Nephron (organoid): ENCODE results near the gene KRT3.
A peak's percentile ranks its signal among the peaks of the same experiment; 100 is the strongest.

Experiments used
- H3K27ac Mint-ChIP-seq, 3 experiments: 2 replicates each; pipeline ENCODE4 v1.8.0; 2020; ENCODE audit warnings: mixed read lengths in 3 of 3, mild to moderate bottlenecking in 2 of 3, moderate library complexity in 1 of 3
- H3K27me3 Mint-ChIP-seq: 2 replicates; pipeline ENCODE4 v1.8.0; 2021; ENCODE audit warnings: low read depth, mild to moderate bottlenecking, moderate library complexity, mixed read lengths
- H3K36me3 Mint-ChIP-seq: 2 replicates; pipeline ENCODE4 v1.8.0; 2020; ENCODE audit warnings: low read depth, mixed read lengths
- H3K4me1 Mint-ChIP-seq: 2 replicates; pipeline ENCODE4 v1.8.0; 2020; ENCODE audit warnings: mixed read lengths
- H3K4me3 Mint-ChIP-seq, 3 experiments: 2 replicates each; pipeline ENCODE4 v1.8.0; 2020; ENCODE audit warnings: mild to moderate bottlenecking in 3 of 3, mixed read lengths in 3 of 3, moderate library complexity in 2 of 3
- H3K9me3 Mint-ChIP-seq: 2 replicates; pipeline ENCODE4 v1.8.0; 2020; ENCODE audit warnings: mixed read lengths
- CTCF ChIP-seq, 3 experiments: fragments of 200-600 bp; sonication (generic); IDR thresholded peaks; one replicate each; pipeline ENCODE4 v1.5.0; 2021; ENCODE audit warnings: antibody characterized with exemption in 3 of 3; ENCODE audit not compliant: unreplicated experiment in 3 of 3

KRT3 gene

GRCh38 chr12:52820521-52820920, 24.6 kb upstream of the KRT3 start:
- Mint-ChIP-seq H3K9me3 (no peaks in the 10 kb centered on the region), H3K27ac (peak overlapping the region in 1 of 3 experiments; percentile 12), H3K27me3 (peaks cover 10% of the 10 kb centered on the region), H3K4me1 (peaks cover 34% of the 10 kb centered on the region), H3K36me3 (no peaks in the 10 kb centered on the region), H3K4me3 (no peak overlapping the region)
- no peak for TF ChIP-seq CTCF (IDR thresholded peaks at IDR 0.05; ENCODE audit: unreplicated experiment in 3 of 3)

- Mint-ChIP-seq H3K4me3 (no peak overlapping the region), H3K27ac (peak overlapping the region in 1 of 3 experiments; percentile 12), H3K4me1 (peaks cover 34% of the 10 kb centered on the region), H3K9me3 (no peaks in the 10 kb centered on the region), H3K36me3 (no peaks in the 10 kb centered on the region), H3K27me3 (peaks cover 12% of the 10 kb centered on the region)
- TF ChIP-seq CTCF (IDR thresholded peaks at IDR 0.05; ENCODE audit: unreplicated experiment in 3 of 3) = no peak
Observed at GRCh38 chr12:52819731-52820510, 24.0 kb upstream of the KRT3 start.

- Mint-ChIP-seq H3K27me3 (peaks cover 12% of the 10 kb centered on the region), H3K9me3 (no peaks in the 10 kb centered on the region), H3K4me3 (no peak overlapping the region), H3K36me3 (no peaks in the 10 kb centered on the region), H3K27ac (no peak overlapping the region), H3K4me1 (peaks cover 40% of the 10 kb centered on the region)
- no peak for TF ChIP-seq CTCF (IDR thresholded peaks at IDR 0.05; ENCODE audit: unreplicated experiment in 3 of 3)
Observed at GRCh38 chr12:52818887-52819420, 23.0 kb upstream of the KRT3 start.

GRCh38 chr12:52818388-52818787, 22.5 kb upstream of the KRT3 start:
- H3K4me3 Mint-ChIP-seq = peak overlapping the region in 1 of 3 experiments; percentile 42
- no peak overlapping the region for H3K27ac Mint-ChIP-seq
- peaks cover 9% of the 10 kb centered on the region for H3K27me3 Mint-ChIP-seq
- peaks cover 40% of the 10 kb centered on the region for H3K4me1 Mint-ChIP-seq
- no peak for TF ChIP-seq CTCF (IDR thresholded peaks at IDR 0.05; ENCODE audit: unreplicated experiment in 3 of 3)
- no peaks in the 10 kb centered on the region for H3K36me3 Mint-ChIP-seq
- H3K9me3 Mint-ChIP-seq = no peaks in the 10 kb centered on the region

GRCh38 chr12:52817699-52818238, 21.9 kb upstream of the KRT3 start:
- H3K27me3 Mint-ChIP-seq = peaks cover 9% of the 10 kb centered on the region
- peaks cover 40% of the 10 kb centered on the region for H3K4me1 Mint-ChIP-seq

More at GRCh38 chr12:52817699-52818238, 21.9 kb upstream of the KRT3 start:
- no peak overlapping the region for H3K4me3 Mint-ChIP-seq
- no peak for TF ChIP-seq CTCF (IDR thresholded peaks at IDR 0.05; ENCODE audit: unreplicated experiment in 3 of 3)
- H3K27ac Mint-ChIP-seq = peak overlapping the region in 1 of 3 experiments; percentile 16
- H3K36me3 Mint-ChIP-seq = no peaks in the 10 kb centered on the region
- no peaks in the 10 kb centered on the region for H3K9me3 Mint-ChIP-seq
